GM19467 (cell line): Measurements from ENCODE around the gene TSPAN12.

Experiments used
- ATAC-seq: cut with Tn5 transposase; IDR thresholded peaks from one replicate; pipeline ENCODE4 v1.9.1; 2021; ENCODE audit warnings: mild to moderate bottlenecking, moderate library complexity; ENCODE audit not compliant: unreplicated experiment

TSPAN12 gene

DNA sequence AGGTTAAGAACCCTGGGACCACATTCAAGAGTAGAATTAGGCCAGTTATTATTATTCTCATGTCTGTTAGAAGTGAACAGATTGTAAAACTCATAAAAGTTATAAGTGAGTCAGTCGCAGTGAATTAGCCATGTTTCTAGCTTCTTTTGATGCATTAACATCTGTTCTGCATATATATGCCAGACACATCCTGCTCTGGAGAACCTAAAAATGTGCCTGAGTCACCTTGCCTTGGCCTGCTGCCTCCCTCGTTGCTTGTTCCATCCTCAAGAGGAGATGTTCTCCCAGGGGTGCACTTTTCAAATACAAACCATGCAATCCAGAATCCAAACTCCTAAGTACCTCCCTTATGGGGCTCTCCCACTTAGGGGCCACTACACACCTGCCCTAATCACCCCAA, 14.8 kb downstream of the TSPAN12 start:
- no peak for ATAC-seq

DNA sequence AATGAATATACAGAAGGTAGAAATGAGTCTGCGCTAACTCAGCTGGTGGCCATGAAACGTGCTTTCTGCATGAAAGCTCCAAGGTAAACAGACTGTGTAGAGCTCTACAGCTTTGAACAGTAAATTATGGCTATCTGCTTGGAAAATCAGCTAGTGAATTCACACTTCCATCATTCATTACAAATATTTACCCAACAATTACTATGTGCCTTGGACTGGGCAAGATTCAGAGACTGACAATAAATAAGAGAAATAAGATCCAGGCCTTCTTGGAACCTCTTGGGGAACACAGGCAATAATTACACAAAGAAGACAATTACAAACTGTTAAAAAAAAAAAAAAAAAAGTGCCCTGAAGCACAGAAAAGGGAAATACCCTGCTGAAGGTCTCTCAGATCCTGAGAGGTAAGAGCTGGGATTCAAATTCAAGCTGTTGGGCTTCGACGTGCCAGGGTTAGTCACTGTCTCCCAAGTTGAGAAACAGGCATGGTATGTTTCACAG, 15.8 kb downstream of the TSPAN12 start:
- no peak for ATAC-seq

DNA sequence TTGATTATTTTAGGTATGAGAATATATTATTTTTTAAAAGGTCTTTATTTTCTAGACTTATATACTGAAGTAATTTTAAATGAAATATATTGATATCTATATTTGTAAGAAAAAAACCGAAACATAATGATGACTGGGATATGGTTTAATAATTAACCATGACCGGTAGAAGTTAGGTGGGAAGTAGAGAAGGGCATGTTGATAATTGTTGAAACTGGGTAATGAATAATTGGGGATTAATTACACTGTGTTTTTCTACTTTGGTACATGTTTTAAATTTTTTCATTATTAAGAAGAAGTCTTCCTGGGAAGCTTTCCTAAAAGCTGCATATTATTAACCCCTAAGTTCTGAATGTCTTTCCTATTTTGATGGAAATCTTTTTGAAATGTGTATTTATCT, 16.3 kb downstream of the TSPAN12 start:
- ATAC-seq = no peak

DNA sequence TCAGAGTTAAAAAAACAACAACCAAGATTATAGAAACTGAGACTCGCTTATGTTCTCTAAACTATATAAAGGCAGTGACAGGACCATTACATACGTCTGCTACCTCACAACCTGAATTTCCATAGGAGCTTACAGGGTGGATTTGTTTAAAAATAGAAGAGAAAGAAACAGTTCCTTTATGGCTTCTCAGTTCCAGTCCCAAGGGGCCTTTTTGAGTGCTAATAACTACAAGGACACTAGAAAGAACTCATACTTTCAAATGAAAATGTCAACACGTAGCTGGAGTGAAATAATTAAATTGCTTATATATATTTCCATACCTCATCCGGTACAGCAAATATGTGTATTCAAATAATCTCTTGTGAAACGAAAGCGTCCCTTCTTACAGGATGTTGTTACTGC, 19.7 kb downstream of the TSPAN12 start:
- peak; percentile 56 for ATAC-seq

DNA sequence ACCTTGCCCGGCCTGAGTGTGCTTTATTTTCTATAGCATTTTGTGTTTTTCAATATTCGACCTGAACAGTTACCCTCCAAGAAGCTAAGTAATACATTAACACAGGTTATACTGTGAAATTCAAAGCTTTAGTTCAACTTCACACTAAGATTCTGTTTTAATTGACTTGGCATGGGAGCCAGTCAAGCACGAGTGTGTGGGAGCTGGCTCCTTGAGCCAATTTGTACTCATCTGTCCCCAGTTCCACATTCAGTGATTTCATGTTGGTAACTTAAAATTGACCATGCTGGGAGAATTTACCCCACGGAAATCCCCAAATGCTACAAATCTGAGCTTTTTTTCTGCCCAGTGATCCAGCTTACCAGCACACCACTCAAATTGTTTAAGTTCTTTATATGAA, 20.3 kb downstream of the TSPAN12 start:
- peak; percentile 31 for ATAC-seq

DNA sequence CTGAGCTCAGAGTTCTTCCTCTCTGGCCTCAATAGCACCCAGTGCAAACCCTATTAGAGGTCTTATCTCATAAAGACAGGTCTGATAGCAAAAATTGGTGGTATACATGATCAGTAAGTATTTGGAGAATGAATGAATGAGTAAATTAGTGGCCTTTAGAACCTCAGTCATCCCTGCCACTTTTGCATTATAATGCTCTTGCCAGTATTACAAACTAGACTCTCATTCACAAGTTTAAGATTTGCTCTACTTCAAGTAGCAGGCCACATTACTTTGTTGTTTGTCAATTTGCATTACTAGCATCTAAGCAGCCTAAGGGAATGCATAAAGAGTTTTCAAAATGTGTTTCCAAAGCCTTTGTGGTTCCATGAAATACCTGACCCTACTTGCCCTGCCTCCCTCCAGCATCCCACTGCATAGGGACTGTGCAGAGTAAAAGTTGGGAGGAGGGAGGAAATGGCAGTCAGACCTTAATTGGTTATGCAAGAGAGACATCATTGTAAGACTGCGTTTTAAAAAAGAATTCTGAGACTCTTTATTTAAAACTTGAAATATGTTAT, 21.3 kb downstream of the TSPAN12 start:
- no peak for ATAC-seq

DNA sequence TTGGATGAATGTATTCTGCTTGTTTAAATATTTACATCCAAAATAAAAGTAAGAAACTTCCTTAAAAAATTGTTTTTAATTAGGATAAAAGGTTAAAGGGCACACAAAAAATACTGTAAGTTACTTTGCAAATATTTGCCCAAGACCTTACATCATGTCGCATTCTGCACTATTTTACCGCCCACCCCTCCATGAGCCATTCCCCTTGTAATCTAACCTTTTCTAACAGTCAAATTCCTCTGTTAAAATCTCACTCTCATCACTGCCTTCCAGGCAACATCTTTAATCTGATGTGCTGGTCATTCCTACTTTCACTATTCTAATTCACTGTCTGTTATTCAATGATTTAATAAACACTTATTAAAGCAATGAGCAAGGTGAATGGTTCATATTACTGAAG, 23.2 kb downstream of the TSPAN12 start:
- ATAC-seq = no peak

DNA sequence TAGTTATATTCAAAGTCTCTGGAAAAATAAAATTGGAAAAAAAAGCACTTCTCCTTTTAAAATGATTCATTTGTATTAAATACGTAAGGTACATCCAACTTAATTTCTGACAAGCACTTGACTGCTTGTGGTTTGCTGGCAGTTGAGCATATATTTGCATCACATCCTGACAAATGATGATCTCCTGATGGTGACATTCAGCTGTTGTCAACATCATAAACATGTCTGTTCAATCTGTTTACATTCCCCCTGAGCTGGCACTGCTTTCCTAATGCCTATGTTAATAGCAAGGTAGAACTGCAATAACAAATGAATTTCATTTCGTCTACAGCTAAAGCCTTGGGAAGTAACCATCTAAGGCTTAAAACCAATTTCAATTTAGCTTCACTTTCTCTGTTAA, 24.4 kb downstream of the TSPAN12 start:
- ATAC-seq = no peak

DNA sequence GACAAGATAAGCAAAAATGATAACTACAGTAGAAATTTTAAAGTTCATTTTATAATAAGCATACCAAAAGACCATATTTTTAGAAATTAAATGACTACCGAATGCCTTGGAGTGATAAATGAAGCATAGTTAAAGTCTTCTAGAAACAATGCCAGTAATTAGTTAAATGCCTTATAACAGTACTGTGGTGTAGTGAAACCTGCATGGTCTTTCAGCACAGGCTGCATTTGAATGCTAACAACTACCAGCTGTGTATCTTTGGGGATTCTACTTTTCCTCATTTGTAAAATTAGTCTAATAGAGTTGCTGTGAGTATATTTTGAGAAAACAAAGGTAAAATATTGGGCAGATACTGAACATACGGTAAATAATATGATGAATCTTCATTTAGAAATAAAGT, 25.1 kb downstream of the TSPAN12 start:
- ATAC-seq = no peak

DNA sequence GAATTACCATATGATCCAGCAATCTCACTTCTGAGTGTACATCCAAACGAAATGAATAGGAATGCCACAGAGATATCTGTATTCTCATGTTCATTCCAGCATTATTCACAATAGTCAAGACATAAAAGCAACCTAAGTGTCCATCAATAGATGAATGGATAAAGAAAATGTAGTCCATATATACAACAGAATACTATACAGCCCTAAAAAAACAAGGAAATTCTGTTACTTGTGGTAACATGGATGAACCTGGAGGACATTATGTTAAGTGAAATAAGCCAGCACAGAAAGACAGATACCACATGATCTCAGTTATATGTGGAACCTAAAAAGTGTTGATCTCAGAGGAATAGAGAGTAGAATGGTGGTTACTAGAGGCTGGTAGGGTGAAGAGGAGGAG, 26.7 kb downstream of the TSPAN12 start:
- ATAC-seq = no peak

DNA sequence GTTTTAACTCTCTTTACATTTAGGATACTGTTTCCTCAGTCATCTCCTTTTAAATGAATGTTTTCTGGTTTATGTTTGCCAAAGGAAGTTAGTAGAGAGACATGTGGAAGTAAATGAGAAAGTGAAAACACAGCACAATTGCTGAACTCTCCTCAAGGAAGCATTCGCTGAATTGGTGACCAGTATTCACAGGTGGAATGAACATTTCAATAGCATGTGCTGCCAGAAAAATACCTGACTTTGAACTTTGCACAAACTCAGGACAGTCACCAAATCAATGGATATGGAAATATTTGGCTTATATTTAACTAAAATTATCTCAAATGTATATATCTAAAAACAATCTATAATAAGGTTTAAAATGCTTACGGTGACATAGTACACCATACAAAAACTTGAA, 28.5 kb downstream of the TSPAN12 start:
- no peak for ATAC-seq

DNA sequence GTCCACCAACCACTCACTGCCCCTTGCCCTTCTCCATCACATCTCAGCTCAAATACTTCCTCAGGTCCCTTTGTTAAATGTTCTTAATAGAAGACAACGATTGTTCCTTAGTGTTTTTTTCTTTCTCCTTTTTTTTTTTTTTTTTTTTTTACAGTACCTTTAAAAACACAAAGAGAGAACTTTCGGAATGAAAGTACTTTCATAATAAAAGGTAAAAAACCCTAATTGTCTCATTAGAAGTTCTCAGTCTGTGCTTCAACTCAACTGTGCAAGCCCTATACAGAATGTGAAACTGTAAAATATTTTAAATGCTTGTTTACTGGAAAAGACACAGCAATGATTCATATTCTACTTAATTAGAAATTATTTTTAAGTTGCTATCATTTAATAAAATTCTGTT, 29.4 kb downstream of the TSPAN12 start:
- no peak for ATAC-seq

DNA sequence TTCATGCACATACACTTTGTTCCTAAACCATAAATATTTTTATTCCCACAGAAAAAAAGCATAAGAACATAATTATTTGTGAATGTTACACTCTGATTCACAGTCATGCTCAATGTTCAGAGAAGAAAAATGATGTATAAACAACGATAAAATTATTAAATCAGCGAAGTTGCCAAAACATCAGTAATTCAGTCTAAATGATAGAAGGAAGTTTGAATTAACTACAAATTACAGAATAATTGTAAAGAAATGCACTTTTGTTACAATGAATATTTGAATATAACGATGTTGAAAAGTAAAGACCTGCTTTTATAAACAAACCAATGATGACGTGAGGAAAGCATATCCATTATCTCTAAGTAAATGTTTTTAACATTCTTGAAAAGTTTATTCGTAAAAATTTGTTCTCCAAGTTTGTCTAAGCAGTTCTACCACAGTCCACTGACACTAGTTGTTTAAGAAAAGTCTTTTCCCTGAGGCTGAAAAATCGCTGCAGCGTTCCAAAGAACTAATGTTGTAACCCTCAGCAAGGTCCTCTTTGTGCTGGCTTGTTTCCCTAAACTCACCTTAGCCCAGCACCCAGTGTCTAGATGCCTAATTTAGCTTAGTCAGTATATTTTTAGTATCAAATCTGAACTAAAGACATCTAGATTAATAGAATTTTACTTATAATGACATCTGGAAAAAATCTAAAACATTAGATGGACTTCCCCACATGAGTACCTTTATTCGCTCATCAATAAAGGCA, 30.4 kb downstream of the TSPAN12 start:
- ATAC-seq = no peak

DNA sequence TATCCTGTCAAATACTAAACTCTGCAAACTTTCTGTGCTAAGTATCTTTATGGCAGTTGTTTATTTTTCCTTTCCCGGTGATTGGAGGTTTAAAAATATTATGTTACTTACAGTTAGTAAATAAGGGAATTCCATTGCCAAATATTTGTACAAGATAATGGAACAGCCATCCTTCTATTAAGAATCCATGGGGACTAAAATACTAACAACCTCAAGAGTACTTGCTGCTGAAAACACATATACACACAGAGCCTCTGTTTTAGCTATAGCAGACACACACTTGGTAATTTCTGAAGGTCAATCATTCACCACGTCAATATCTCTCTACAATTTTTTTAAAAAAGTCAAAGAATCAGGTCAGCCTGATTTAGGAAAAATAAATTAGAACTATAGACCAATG, 32.4 kb downstream of the TSPAN12 start:
- no peak for ATAC-seq

DNA sequence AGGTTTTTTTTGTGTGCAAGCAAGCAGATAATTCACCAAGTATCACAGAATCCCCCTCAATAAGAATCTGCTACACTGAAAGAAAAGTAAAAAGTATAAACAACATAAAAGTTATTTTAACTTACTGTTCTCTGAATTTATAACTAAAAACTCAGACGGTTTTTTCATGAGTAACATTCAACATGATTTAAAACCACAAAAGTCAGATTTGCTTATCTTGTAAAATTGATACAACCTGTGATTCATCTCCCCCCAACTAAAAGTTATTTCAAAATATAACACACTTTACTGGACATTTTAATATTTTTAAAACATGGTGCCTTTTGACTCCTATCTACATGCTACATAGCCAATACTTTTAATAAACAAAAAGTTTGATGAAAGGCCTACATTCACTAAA, 32.8 kb downstream of the TSPAN12 start:
- no peak for ATAC-seq

DNA sequence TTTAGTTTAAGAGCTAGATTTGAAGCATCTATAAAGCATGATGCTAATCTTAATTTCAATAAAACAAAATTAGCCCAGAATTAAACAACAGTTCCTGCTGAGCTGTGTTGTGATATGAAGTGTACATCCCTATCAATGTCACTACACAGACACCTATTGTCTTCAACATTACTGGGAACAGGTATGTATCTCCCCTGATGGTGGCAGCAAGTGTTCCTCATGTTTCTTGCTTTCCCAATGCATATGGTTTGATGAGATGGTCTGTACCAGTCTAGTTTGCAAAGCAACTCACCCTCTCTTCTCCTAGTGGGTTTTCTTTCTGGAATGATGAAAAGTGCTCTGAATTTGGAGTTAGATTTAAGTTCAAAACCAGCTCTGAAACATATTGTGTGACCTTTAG, 38.1 kb downstream of the TSPAN12 start:
- ATAC-seq = no peak

DNA sequence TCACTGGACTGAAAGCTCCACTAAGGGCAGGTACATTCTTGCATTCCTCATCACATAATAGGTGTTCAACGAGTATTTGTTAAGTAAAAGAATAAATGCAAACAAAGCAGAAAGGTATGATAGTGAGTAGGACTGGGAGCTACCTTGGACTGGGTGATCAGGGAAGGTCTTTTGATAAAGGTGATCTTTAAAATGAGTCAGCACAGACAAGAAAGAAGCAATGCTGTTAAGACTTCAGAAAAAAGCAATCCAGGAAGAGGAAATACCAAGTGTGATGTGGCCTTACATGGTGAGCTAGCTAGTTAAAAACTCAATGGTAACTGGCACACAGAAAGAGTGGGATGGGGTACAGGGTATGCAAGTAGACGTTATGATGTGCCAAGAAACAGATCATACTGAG, 40.1 kb downstream of the TSPAN12 start:
- no peak for ATAC-seq

DNA sequence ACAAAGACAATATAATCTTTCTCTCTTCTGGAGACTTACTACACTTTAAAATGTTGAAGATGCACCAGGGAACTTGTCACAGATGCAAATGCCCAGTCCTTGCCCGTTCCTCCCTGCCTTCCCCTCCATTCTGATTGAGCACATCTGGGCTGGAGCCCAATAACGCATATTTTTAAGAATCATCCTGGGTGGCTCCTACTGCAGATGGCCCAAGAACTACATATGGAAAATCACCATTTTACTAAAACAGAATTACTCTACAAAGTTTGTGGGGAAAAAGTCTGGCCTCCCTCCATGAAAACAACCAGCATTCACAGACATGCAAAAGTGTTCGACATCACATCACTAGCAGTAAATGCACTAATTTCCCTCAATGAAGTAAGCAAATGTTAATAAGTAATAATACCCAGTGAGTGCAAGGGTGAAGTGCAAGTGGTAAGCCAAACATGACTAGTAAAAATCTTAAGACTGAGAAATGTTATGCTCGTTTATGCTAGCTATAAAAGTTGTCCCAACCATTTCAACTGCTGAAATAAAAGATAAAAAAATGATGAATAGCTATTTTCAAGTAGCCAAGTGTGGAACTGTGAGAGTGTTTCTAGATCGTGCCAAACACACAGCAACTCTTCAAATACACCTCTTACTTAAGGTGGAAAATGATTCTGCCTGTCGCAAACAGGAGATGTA, 43.5 kb downstream of the TSPAN12 start:
- ATAC-seq = no peak

DNA sequence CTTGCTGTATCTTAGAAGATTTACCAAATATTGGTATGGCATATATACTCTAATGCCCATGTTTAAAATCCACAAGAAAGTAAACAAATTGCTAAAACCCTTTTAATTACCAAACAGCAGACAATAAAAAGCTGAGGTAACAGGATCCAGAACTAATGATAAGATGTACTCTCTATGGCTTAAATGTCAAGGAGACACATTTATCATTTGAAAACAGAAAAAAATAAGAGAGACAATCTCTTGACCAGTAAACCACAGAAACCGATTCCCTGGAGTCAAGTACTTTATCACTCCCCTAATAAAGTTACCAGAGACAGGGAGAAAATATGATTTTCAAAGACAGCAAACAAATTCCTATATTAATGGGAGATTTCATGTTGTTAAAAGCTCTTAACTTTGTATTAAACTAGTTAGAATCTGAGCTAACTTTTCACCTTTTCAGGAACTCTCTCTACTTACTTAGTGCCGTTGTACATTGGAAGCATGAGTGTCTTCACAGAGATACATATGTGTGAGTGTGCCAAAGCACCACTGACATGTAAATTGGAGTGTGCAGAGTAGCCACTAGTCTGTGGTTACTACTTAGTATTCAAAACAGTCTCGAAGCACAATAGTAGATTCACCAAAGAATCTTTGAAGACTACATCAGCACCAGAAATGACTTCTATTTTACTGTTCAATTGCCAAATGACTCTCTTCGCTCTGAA, 44.2 kb downstream of the TSPAN12 start:
- no peak for ATAC-seq

DNA sequence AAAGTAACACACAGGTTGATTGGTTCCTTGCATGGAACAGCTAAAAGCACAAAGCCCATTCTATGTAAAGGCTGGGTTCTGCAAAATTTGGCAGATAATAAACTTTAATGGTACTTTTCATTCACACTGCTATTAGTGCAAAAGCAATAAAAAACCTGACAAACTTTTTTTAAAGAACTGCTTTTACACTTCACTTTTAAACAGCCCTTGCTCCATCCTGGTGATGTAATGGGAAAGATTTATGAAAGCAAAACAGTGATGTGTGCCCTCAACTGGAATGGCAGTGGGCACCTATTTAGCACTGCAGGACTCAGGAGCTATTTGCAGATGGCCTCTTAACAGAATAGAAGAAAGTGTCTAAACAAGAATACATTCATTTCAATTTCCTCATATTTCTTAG, 44.9 kb downstream of the TSPAN12 start:
- ATAC-seq = no peak

DNA sequence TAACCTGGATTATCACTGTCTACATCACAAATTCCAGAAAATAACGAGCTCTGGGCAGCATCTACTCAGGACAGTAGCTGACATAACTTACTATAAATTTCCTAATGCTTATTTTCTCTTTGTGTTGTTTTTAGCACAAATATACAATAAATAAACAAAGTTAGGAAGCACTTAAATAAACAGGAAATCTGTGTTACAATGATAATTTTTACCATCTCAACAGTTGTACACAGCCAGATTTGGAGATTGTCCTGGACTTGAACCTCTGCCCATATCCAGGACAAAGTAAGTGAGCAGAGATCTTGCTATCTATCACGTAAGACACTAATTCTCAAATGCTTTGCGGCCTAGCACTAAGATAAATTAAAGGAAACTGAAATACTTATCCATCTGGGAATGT, 48.7 kb downstream of the TSPAN12 start:
- no peak for ATAC-seq

DNA sequence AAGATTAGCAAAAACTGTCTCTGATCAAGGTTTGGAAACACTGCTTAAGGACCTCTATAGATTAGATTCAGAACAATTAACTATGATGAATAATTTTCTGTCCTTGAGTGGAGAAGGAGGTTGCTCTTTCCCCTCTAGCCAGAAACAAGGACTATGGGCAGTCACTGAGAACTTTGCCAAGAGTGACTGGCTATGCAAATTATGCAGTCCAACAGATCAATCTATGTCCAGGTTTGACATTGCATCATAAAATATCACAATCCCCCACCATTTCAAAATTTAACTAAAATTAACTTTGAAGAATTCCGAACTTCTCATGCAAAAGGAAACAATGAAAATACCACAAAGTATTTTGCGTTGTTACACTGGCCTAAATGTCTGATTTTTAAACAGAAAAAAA, 50.6 kb downstream of the TSPAN12 start:
- no peak for ATAC-seq
